ENCODE data around the gene KRT73. TPM values are rescaled to one million over a fixed set of nuclear protein-coding genes. Genes with fewer than 3 reads are reported as not detected.

Gene KRT73
- total and polyA plus RNA-seq, 2 of the 8 experiments (the other 6 are each of a cell fraction or from before 2014, with no cell fraction given) = not detected

DNA sequence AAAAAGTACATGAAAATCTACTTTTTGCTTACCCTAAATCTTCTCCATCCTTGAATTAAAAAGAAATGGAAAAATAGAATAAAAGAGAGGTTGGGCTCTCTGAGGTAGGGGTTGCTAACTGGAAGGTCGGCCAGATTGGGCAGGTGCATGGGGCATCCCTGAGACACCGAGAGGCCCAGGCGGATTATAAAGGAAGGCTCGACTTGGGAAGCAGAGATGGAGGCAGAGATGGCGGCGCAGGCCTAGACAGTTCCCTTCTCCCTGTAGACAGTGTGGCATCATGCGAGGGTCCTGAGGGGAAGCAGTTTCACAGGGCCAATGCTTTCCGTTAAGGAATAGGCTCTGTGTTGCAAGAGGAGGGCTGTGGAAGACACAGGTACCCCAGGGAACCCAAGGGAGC is 41.0 kb downstream of the KRT73 start:
- Histone ChIP-seq H3K56ac (replicated peaks; ENCODE audit: insufficient read length, low read depth, low read length) (no peak overlapping the region), H2BK120ac (replicated peaks; ENCODE audit: low read depth, low read length) (no peak overlapping the region), H3K4ac (replicated peaks; ENCODE audit: insufficient read length, low read depth, low read length) (no peak overlapping the region), H3K14ac (ENCODE audit: insufficient read length) (no peak overlapping the region), H4K20me1 (replicated peaks in 1 of 2; ENCODE audit: control insufficient read depth in 1 of 2, insufficient read depth in 2 of 2, low read length in 2 of 2) (no peaks in the 10 kb centered on the region), H3K4me3 (ENCODE audit: extremely low read depth in 1 of 4, insufficient read depth in 2 of 4, low read depth in 3 of 4, low read length in 4 of 4) (no peak overlapping the region), H3K4me1 (replicated peaks in 1 of 4; ENCODE audit: control insufficient read depth in 3 of 4, insufficient read depth in 4 of 4, low read length in 3 of 4) (no peaks in the 10 kb centered on the region), H2AK5ac (ENCODE audit: low read depth, low read length) (no peak overlapping the region), H3K23me2 (ENCODE audit: low read depth, low read length) (no peaks in the 10 kb centered on the region), H3K9ac (replicated peaks in 1 of 4; ENCODE audit: extremely low read depth in 1 of 4, low read depth in 3 of 4, low read length in 3 of 4) (no peak overlapping the region), H3K18ac (ENCODE audit: extremely low read depth, low read length) (no peak overlapping the region), H3K27ac (ENCODE audit: low read depth, low read length) (no peak overlapping the region), H4K8ac (ENCODE audit: extremely low read depth, insufficient read depth, low read length) (no peak overlapping the region), H2BK5ac (ENCODE audit: low read depth, low read length) (no peak overlapping the region), H3K36me3 (ENCODE audit: control insufficient read depth in 2 of 4, insufficient read depth in 4 of 4, low read length in 3 of 4) (no peaks in the 10 kb centered on the region), H4K91ac (replicated peaks; ENCODE audit: insufficient read length, low read length) (no peak overlapping the region), H2AFZ (ENCODE audit: low read length) (no peak overlapping the region), H3K9me3 (ENCODE audit: insufficient read depth in 2 of 2, low read depth in 1 of 2, low read length in 1 of 2) (no peaks in the 10 kb centered on the region), H4K5ac (ENCODE audit: insufficient read length, low read depth, low read length) (no peak overlapping the region), H3K27me3 (replicated peaks in 1 of 4; ENCODE audit: control insufficient read depth in 3 of 4, extremely low read depth in 1 of 4, insufficient read depth in 3 of 4, low read length in 3 of 4) (no peaks in the 10 kb centered on the region; a peak in 1 of 7 replicates), H3K79me1 (ENCODE audit: low read depth, low read length) (no peaks in the 10 kb centered on the region), H3K23ac (ENCODE audit: insufficient read length) (no peak overlapping the region), H2BK15ac (ENCODE audit: low read length) (no peak overlapping the region), H3K79me2 (ENCODE audit: control insufficient read depth in 1 of 2, insufficient read depth in 2 of 2, low read length in 2 of 2) (no peaks in the 10 kb centered on the region), H2BK12ac (ENCODE audit: low read depth, low read length) (no peak overlapping the region), H2BK20ac (ENCODE audit: low read length) (no peak overlapping the region), H3K4me2 (ENCODE audit: insufficient read depth in 1 of 2, low read depth in 2 of 2, low read length in 2 of 2) (no peak overlapping the region)
- no peak for TF ChIP-seq KDM1A (IDR thresholded peaks at IDR 0.05; ENCODE audit: borderline replicate concordance, low read length)
- FAIRE-seq (no peak), DNase-seq (ENCODE audit: low read depth in 1 of 2, low spot score in 2 of 2) (no peak)
- ChIA-PET CTCF (ENCODE audit: partially characterized antibody) (interaction anchor here (1.8 to 23.2 kb wide), 7 partner anchors 9 to 302 kb away, joined by 4 to 502 read pairs (median 10); no protein-coding TSS in a partner anchor), POLR2A (ENCODE audit: partially characterized antibody) (no interaction called here)
- 87% methylated on average over 8 of the region's 8 CpGs; no CpG with 5 or more reads in 1 of the 2 experiments for WGBS, 2 experiments (ENCODE audit: extremely low coverage in 1 of 2, insufficient coverage in 1 of 2, insufficient read length in 1 of 2, insufficient replicate concordance in 2 of 2, low coverage in 1 of 2, low lambda C conversion rate in 2 of 2, missing lambda C conversion rate in 1 of 2)

Data from H1 (cell line).